ENCODE data around the gene LGALS16. TPM values are rescaled to one million over a fixed set of nuclear protein-coding genes. Genes with fewer than 3 reads are reported as not detected.
"Not testable (repeated sequence)": the region's sequence is repeated elsewhere in the genome, so short reads cannot be mapped to it uniquely, and the experiment has no call there.

The LGALS16 gene
- total and polyA plus RNA-seq, 3 experiments from 2014 or later: not detected

- H3K27me3 ChIP-seq (ENCODE audit: insufficient read depth, low read length, poor library complexity, severe bottlenecking); H3K36me3 ChIP-seq (ENCODE audit: insufficient read depth, low read length); CTCF ChIA-PET; H3K4me1 Mint-ChIP-seq; DNase-seq; H3K27ac ChIP-seq (ENCODE audit: low read depth, low read length); H3K9me3 ChIP-seq (ENCODE audit: low read length); H3K4me3 ChIP-seq (ENCODE audit: low read length); H3K4me3 Mint-ChIP-seq; H3K36me3 Mint-ChIP-seq; H3K27ac Mint-ChIP-seq; POLR2A ChIA-PET: not testable (repeated sequence)
- peaks cover 21% of the 10 kb centered on the region for H3K4me1 ChIP-seq (ENCODE audit: insufficient read depth, low read length)
- Mint-ChIP-seq H3K9me3 (peaks cover 0 to 12% (median 4%) of the 10 kb centered on the region in 5 donors), H3K27me3 (peaks cover 19 to 39% of the 10 kb centered on the region in 2 donors)
Observed at GRCh38 chr19:39669860-39670259, 14.1 kb downstream of the LGALS16 start.

- Mint-ChIP-seq H3K4me3 (no peak overlapping the region), H3K27ac (no peak overlapping the region), H3K9me3 (peaks cover 0 to 6% (median 2%) of the 10 kb centered on the region in 5 donors), H3K36me3 (peaks cover 0 to 4% (median 0%) of the 10 kb centered on the region in 3 donors), H3K4me1 (peaks cover 0 to 15% (median 10%) of the 10 kb centered on the region in 3 donors), H3K27me3 (peaks cover 19 to 28% of the 10 kb centered on the region in 2 donors)
- Histone ChIP-seq H3K27ac (ENCODE audit: low read depth, low read length) (no peak overlapping the region), H3K36me3 (ENCODE audit: insufficient read depth, low read length) (no peaks in the 10 kb centered on the region), H3K4me3 (ENCODE audit: low read length) (no peak overlapping the region), H3K27me3 (ENCODE audit: insufficient read depth, low read length, poor library complexity, severe bottlenecking) (no peaks in the 10 kb centered on the region), H3K4me1 (ENCODE audit: insufficient read depth, low read length) (peaks cover 21% of the 10 kb centered on the region), H3K9me3 (ENCODE audit: low read length) (no peaks in the 10 kb centered on the region)
- ChIA-PET POLR2A (no interaction called here), CTCF (interaction anchor here (1.3 to 4.6 kb wide), 2 partner anchors 25 to 120 kb away, joined by 3 to 37 read pairs; no protein-coding TSS in a partner anchor)
- no peak for DNase-seq
Observed at GRCh38 chr19:39670998-39671397, 15.3 kb downstream of the LGALS16 start.

GRCh38 chr19:39671739-39672363 is 16.1 kb downstream of the LGALS16 start:
- Histone ChIP-seq H3K27me3 (ENCODE audit: insufficient read depth, low read length, poor library complexity, severe bottlenecking) (no peaks in the 10 kb centered on the region), H3K4me1 (ENCODE audit: insufficient read depth, low read length) (peaks cover 21% of the 10 kb centered on the region), H3K36me3 (ENCODE audit: insufficient read depth, low read length) (no peaks in the 10 kb centered on the region), H3K9me3 (ENCODE audit: low read length) (no peaks in the 10 kb centered on the region), H3K4me3 (ENCODE audit: low read length) (no peak overlapping the region), H3K27ac (ENCODE audit: low read depth, low read length) (no peak overlapping the region)
- peaks cover 17 to 19% of the 10 kb centered on the region in 2 donors for H3K27me3 Mint-ChIP-seq
- H3K36me3 Mint-ChIP-seq: no peaks in the 10 kb centered on the region
- H3K27ac Mint-ChIP-seq: no peak overlapping the region
- peaks cover 0 to 4% (median under 1%) of the 10 kb centered on the region in 5 donors for H3K9me3 Mint-ChIP-seq
- no peak overlapping the region for H3K4me3 Mint-ChIP-seq
- H3K4me1 Mint-ChIP-seq: peaks cover 0 to 18% (median 11%) of the 10 kb centered on the region in 3 donors
- DNase-seq: peak in 4 of 5 donors; percentile 20 to 57 (median 44)
- ChIA-PET CTCF (interaction anchor here (1.0 to 4.6 kb wide), 6 partner anchors 26 to 185 kb away, joined by 3 to 37 read pairs (median 3); no protein-coding TSS in a partner anchor), POLR2A (no interaction called here)

DNA sequence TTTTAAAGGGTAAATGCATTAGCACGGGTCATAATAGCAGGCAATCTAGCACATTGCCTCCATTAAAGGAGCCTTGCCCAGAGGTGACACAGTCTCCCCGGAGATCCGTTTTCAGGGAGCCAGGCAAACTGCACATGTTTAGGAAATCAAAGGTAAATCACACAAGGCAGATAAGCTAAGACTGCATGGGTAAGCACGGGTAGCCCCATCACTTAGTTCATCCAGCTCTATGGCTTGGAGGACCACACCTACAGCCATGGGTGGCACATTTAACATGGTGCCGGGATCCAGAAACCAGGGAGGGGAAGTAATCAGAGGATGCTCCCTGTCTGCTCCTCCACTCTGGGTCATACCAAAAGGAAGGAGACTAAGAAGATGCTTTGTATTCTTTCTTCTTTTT is 16.8 kb downstream of the LGALS16 start:
- no peaks in the 10 kb centered on the region for H3K9me3 ChIP-seq (ENCODE audit: low read length)
- ChIA-PET POLR2A (no interaction called here), CTCF (interaction anchor here (0.7 to 4.6 kb wide), 6 partner anchors 119 to 551 kb away, joined by 3 to 37 read pairs (median 3); no protein-coding TSS in a partner anchor)
- Mint-ChIP-seq H3K4me3 (no peak overlapping the region), H3K27me3 (peaks cover 13 to 14% of the 10 kb centered on the region in 2 donors), H3K4me1 (peaks cover 0 to 18% (median 11%) of the 10 kb centered on the region in 3 donors), H3K9me3 (peaks cover 0 to 4% (median 0%) of the 10 kb centered on the region in 5 donors), H3K27ac (no peak overlapping the region), H3K36me3 (no peaks in the 10 kb centered on the region)
- no peaks in the 10 kb centered on the region for H3K36me3 ChIP-seq (ENCODE audit: insufficient read depth, low read length)
- peaks cover 21% of the 10 kb centered on the region for H3K4me1 ChIP-seq (ENCODE audit: insufficient read depth, low read length)
- H3K27me3 ChIP-seq (ENCODE audit: insufficient read depth, low read length, poor library complexity, severe bottlenecking): no peaks in the 10 kb centered on the region
- DNase-seq: no peak
- H3K27ac ChIP-seq (ENCODE audit: low read depth, low read length): no peak overlapping the region
- no peak overlapping the region for H3K4me3 ChIP-seq (ENCODE audit: low read length)

DNA sequence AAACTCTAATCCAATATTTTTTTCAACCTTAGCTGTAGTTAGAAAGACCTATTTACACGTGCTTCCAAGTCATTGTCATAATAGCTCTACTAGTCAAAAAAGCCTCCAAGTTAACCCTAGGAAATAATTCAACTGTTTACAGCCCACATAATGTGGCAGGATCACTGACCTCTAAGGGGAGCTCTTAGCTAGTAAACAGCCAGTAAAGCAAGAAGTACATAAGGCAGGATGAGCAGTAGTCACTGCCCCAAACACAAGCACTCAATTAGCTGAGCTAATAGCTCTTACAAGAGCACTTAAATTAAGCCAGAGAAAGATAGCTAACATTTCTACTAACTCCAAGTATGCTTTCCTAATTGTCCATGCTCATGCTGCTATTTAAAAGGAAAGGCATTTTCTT is 18.1 kb downstream of the LGALS16 start:
- H3K4me3 Mint-ChIP-seq; H3K9me3 Mint-ChIP-seq; DNase-seq; H3K4me3 ChIP-seq (ENCODE audit: low read length); H3K27ac ChIP-seq (ENCODE audit: low read depth, low read length); POLR2A ChIA-PET; H3K9me3 ChIP-seq (ENCODE audit: low read length); H3K36me3 ChIP-seq (ENCODE audit: insufficient read depth, low read length); H3K27ac Mint-ChIP-seq; H3K27me3 ChIP-seq (ENCODE audit: insufficient read depth, low read length, poor library complexity, severe bottlenecking); H3K36me3 Mint-ChIP-seq: not testable (repeated sequence)
- peaks cover 32% of the 10 kb centered on the region for H3K4me1 ChIP-seq (ENCODE audit: insufficient read depth, low read length)
- Mint-ChIP-seq H3K27me3 (peaks cover 12 to 13% of the 10 kb centered on the region in 2 donors), H3K4me1 (peaks cover 9 to 29% (median 21%) of the 10 kb centered on the region in 3 donors)
- CTCF ChIA-PET: interaction anchor here (0.6 to 4.6 kb wide), 2 partner anchors 122 to 229 kb away, joined by 3 to 37 read pairs; partner anchors contain the start of gene SUPT5H

DNA sequence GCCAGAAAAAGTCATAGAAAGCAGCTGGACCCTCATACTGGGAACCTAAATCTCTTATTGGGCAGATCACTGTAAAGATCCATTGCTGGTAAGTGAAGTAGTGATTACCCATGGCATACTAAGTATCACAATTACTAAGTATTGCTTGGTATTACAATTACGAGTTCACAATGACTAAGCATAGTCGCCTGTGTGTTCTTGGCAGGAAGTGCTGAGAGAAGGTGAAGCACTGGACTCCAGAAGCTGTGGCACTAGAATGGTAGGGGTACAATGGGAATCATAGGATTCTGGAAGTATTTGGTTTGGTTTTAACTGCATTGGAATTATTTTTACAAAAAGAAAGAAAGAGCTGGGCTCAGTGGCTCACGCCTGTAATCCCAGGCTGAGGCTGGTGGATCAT is 20.3 kb downstream of the LGALS16 start:
- no peak overlapping the region for H3K27ac Mint-ChIP-seq
- H3K36me3 Mint-ChIP-seq: no peaks in the 10 kb centered on the region
- no peak overlapping the region for H3K4me3 Mint-ChIP-seq
- ChIA-PET CTCF (interaction anchor here (1.3 kb wide), 1 partner anchor 88 kb away, joined by 3 read pairs; no protein-coding TSS in a partner anchor), POLR2A (no interaction called here)
- Histone ChIP-seq H3K27ac (ENCODE audit: low read depth, low read length) (no peak overlapping the region), H3K27me3 (ENCODE audit: insufficient read depth, low read length, poor library complexity, severe bottlenecking) (no peaks in the 10 kb centered on the region), H3K9me3 (ENCODE audit: low read length) (no peaks in the 10 kb centered on the region), H3K36me3 (ENCODE audit: insufficient read depth, low read length) (no peaks in the 10 kb centered on the region), H3K4me1 (ENCODE audit: insufficient read depth, low read length) (peaks cover 44% of the 10 kb centered on the region), H3K4me3 (ENCODE audit: low read length) (no peak overlapping the region)
- DNase-seq: no peak
- peaks cover 9 to 12% of the 10 kb centered on the region in 2 donors for H3K27me3 Mint-ChIP-seq
- H3K9me3 Mint-ChIP-seq: peaks cover 0 to 4% (median 0%) of the 10 kb centered on the region in 5 donors
- peaks cover 21 to 44% (median 36%) of the 10 kb centered on the region in 3 donors for H3K4me1 Mint-ChIP-seq

DNA sequence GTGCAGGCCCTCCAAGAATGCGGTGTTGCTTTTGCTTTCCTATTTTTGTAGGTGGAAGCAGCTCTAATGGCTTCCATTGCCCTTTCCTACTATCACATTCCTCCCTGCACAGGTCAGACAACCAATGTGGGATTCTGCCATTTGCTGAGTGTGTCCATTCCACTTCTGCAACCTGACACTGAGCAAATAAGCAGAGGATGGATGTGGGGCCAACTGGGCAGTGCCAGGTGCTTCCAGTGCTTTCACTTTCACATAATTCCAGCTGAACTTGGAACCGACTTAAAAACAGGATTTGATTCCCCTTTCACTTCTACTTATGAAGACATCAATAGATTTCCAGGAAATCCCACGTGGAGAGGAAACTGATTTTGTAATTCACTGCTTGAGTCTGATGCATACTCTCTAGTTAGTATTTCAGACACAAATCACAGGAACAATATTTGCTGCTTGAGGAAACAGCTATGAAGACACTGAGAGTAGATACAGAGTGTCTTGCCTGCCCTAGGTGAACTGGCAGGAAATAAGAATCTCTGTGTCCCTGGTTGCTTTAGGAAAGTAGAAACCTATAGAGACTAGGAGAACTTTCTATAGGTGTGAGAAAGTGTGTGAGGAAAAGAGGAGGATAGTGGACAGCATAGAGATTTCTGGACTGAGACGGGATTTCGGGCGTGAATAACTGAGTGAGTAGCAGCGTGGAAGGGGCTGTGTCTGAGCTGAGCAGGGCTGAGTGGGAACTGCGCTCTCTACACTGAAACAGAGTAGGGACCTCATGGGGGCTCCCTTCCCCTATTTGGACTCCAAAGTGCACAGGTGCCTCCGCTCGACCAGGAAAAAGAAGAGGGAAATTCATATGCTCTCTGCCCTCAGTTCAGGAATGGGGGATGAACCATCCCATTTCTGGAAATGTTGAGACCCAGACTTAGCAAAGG is 22.5 kb downstream of the LGALS16 start:
- H3K4me3 Mint-ChIP-seq: peak overlapping the region in 5 of 7 donors; percentile 42 to 68 (median 60)
- H3K9me3 Mint-ChIP-seq: no peaks in the 10 kb centered on the region
- ChIA-PET CTCF (no interaction called here), POLR2A (no interaction called here)
- Histone ChIP-seq H3K9me3 (ENCODE audit: low read length) (no peaks in the 10 kb centered on the region), H3K4me1 (ENCODE audit: insufficient read depth, low read length) (peaks cover 29% of the 10 kb centered on the region), H3K36me3 (ENCODE audit: insufficient read depth, low read length) (no peaks in the 10 kb centered on the region), H3K27ac (ENCODE audit: low read depth, low read length) (no peak overlapping the region), H3K27me3 (ENCODE audit: insufficient read depth, low read length, poor library complexity, severe bottlenecking) (no peaks in the 10 kb centered on the region), H3K4me3 (ENCODE audit: low read length) (peak overlapping the region; percentile 16)
- H3K27me3 Mint-ChIP-seq: peaks cover 0 to 9% of the 10 kb centered on the region in 2 donors
- no peaks in the 10 kb centered on the region for H3K36me3 Mint-ChIP-seq
- peaks cover 21 to 35% (median 30%) of the 10 kb centered on the region in 3 donors for H3K4me1 Mint-ChIP-seq
- H3K27ac Mint-ChIP-seq: peak overlapping the region in 7 of 8 donors; percentile 3 to 95 (median 82)
- no peak for DNase-seq

All from CD8-positive, alpha-beta memory T cell (primary cell).